Measurements from ENCODE around the gene HTT-AS.
A peak's percentile ranks its signal among the peaks of the same experiment; 100 is the strongest.

Gene HTT-AS

DNA sequence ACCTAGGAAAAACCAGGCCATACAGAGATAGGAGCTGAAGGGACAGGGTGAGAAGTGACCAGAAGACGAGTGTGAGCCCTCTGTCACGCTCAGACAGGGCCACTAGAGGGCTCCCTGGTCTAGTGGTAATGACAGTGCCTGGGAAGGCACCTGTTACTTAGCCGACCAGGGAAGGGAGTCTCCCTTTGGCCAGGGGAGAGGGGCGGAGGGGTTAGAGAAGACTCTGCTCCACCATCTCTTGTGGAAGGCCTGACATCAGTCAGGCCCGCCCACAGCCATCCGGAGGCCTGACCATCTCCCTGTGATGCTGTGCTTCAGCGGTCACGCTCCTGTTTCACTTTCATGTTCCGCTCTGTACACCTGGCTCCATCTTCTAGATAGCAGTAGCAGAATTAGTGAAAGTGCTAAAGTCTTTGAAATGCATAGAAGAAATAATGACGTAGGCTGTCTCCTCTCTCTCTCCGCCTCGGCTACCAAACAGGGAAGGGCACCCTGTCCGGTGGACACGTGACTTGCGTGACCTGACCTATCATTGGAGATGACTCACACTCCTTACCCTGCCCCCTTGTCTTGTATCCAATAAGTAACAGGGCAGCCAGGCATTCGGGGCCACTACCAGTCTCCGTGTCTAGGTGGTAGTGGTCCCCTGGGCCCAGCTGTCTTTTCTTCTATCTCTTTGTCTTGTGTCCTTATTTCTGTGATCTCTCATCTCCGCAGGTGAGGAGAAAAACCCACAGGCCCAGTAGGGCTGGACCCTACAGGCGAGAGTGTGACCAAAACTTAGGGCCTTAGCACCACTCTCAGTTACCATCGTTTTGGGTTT is 26.7 kb downstream of the HTT-AS start:
- peak; percentile 79 to 88 for DNase-seq

DNA sequence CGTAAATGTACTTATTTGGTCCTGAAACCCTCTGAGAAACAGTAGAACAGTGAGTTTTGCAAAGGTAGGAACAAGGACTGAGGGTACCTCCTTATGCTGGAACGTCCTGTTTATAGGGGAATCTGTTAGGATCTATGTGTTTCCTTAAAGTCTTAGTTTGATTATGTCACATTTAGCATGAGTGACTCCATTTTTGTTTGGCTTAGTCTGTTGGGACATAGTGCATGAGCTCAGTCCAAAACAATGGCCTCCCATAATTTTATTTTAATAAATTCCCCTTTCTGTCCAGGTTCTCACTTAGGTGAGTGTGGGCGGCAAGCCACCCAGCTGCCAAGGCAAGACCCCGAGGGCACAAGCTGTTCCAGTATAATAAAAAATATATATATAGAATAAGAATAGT is 27.7 kb downstream of the HTT-AS start:
- DNase-seq: no peak

DNA sequence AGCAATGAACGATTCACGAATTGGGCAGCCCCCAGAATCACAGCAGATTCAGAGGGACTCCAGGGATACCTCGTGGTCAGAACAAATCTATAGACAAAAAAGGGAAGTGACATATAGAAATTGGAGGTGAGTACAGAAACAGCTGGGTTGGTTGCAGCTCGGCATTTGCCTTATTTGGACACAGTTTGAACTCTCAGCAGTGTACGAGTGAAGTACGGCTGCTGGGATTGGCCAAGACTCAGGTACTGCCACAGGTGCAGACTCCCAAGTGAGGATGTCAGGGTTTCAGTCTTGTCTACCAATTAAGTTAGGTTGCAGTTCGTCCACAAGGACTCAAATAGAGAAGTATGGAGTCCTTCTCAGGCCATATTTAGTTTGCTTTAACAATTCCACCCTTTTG is 28.2 kb downstream of the HTT-AS start:
- DNase-seq: no peak

DNA sequence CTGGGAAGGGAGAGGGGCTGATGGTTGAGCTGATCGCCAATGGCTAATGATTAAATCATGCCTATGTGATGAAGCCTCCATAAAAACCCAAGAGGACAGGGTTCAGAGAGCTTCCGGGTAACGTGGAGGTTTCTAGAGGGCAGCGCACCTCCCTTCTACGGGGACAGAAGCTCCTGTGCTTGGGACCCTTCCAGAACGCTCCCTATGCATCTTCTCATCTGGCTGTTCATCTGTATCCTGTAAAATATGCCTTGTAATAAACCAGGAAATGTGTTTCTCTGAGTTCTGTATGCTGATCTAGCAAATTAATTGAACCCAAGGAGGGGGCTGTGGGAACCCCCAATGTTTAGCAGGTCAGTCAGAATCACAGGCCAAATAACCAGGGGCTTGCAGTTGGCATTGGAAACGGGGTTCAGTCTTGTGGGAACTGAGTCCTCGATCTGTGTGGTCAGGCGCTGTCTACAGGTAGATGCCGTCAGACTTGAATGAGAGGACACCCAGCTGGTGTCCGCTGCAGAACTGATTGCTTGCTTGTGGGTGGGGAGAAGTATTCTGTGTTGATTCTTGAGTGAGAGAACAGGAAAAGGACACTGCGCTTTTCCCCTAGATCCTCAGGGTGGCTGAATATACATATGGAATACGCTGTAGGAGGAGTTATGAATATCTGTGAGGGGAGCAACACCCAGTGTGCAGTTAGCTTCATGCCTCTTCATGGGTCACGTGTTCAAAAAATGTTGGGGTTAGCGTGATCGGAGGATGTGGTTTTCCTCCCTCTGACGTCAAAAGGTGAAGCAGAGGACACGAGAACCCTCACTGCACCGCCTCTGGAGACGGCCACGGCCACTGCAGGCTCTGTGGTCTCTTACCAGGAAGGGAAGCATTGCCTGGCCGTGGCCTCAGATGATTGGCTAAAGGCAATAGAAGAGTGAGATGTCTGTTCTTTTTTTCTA is 29.2 kb downstream of the HTT-AS start:
- DNase-seq: peak; percentile 57 to 66

DNA sequence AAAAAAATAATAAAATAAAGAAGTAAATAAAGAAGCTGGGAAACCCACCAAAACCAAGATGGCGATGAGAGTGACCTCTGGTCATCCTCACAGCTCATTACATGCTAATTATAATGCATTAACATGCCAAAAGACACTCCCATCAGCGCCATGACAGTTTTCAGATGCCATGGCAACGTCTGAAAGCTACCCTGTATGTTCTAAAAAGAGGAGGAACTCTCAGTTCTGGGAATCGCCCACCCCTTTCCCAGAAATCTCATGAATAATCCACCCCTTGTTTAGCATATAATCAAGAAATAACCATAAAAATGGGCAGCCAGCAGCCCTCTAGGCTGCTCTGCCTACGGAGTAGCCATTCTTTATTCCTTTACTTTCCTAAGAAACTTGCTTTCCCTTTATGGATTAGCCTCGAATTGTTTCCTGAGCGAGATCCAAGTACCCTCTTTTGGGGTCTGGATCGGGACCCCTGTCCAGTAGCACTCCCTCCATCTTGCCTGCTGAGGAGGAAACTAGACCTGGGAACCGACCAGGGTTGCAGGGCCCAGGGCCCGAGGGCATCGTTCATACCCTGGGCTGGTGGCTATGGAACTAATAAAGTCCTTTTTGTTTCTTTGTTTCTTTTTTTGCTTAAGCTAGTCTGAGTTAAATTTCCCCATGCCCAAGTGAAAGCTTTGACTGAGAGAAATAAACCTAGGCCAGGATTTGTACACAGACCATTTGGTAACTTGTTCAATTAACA is 30.9 kb downstream of the HTT-AS start:
- no peak for DNase-seq

DNA sequence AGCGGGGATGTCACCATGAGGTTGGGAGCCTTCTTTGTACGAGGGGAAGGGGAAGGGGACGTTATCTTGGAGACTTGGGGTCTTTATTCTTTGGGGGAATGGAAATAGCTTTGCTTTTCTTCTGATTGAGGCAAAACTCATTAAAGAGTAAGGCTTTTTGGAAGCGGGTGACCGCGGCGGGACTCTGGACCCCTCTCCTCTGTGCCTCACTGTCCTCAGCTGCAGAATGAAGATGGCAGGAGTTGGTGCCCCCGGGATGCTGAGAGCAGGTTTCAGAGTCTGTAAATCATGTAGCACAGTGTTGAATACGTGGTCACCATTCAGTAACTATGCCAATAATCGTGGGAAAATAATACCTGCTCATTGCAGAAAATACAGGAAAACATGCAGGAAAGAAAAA is 32.1 kb downstream of the HTT-AS start:
- no peak for DNase-seq

DNA sequence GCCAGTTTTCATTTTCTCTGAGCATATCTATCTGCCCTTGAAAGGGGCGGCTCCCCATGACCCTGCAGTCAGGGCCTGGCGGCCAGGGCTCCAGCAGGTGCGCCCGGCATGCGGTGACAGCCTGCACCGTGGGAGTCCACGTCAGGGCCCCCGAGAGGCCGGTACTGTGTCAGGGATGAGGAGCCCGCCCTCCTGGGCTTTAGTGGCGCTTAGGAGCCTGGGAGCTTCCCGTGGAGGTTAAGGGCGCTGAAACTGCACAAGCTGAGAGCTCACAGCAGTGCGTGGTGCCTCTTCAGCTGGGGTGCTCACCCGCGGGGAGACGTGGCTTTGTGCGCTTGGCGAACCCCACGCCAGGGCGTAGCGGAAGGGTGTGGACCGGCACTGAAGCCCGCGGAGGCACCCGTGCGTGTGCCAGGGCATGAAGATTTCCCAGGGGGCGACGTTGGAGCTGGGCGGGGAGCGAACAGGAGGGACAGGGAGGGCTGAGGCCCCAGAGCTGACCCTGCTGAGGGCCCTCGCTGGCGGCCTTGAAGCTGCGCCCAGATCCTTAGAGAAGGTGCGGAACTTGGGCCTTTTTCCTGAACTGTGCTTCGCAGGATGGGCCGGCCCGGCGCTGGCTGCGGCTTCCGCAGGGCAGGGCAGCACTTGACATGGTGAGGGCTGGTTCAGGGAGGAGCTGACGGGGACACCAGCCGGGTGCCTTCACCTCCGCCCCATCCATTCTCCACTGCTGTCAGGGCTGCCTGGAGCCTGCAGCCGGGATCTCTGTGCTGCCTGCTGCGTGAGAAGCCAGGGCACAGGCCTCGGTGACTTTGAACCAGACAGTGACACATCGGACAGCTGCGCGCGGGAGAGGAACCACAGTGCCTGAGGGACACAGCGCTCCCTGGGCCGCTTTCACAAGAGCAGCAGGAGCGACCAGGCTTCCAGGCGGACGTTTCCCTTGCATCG is 32.9 kb downstream of the HTT-AS start:
- DNase-seq: peak; percentile 41 to 47

DNA sequence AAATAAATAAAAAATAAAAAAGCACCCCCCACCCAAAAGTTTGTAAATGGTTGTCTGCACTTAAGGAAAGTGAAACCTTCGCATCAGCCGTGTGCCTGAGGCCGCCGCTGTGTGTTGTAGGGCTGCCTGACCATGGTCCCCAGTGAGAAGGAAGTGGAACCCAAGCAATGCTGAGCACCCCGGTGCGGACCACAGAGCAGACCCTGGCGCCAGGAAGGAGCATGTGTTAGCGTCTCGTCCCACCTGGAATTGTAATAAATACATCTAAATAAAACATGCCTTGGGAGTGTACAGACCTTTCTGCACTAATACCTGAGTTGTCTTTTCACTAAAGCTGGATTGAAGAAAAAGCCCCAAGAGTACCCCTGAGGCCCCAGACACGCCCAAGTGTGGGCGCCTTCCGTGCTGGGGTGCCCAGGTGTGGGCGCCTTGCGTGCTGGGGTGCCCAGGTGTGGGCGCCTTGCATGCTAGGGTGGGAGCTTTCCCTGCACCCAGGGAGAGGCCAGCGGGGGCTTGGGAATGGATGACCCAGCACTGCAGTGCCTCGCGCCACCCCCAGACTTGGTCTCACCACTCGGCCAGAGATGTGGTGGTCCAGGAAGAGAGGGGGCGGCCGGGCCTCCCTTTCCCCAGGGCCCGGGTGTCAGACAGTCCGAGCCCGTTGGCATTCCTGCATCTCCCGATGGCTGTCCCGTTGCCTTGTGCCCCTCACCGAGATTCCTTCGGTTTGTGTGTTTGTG is 33.7 kb downstream of the HTT-AS start:
- DNase-seq: no peak

DNA sequence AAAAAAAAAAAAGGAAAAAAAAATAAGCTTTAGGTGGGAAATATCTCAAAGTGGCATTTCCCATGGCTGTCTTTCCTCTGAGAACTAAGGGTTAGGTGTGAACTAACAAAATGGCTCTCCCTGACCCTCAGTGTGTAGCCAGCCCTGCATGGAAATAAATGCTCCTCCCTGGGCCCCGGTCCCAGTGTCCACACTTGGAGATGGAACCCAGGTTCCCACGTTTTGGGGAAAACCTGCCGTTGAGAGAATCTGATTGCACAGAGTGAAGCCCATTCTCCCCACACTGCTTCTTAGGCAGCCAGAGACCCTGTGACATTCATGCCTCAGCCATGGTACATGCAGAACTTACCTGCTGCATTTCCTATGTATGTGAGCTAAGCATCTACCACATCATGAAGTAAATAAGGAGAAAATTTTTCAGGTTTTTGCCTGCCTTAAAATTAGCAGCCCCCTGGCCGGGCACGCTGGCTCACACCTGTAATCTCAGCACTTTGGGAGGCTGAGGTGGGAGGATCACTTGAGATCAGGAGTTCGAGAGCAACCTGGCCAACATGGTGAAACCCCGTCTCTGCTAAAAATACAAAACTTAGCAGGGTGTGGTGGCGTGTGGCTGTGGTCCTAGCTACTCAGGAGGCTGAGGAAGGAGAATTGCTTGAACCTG is 34.5 kb downstream of the HTT-AS start:
- DNase-seq: no peak

DNA sequence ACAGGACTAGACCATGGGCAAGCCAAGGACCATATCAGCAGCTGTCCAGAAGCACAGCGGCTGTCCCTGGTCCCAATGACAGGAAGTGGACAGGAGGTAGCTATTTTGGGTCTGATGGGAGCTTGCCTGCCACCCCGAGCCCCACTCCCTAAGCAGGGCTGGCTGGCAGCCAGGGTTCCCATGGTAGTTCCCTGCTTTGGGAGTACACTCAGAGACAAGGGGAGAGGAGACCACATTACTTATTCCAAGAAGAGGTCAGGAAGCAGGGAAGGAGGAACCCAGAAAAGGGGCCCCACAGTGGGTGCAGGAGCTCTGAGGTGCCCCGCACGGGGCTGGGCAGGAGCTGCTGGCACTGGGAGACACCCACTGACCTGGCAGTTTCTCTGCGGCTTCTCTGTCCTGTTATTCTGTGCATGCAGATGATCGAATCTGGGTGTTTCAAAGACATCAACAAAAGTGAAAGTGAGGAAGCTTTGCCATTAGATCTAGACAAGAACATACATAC is 36.3 kb downstream of the HTT-AS start:
- peak in 1 of 2 experiments; percentile 25 for DNase-seq

DNA sequence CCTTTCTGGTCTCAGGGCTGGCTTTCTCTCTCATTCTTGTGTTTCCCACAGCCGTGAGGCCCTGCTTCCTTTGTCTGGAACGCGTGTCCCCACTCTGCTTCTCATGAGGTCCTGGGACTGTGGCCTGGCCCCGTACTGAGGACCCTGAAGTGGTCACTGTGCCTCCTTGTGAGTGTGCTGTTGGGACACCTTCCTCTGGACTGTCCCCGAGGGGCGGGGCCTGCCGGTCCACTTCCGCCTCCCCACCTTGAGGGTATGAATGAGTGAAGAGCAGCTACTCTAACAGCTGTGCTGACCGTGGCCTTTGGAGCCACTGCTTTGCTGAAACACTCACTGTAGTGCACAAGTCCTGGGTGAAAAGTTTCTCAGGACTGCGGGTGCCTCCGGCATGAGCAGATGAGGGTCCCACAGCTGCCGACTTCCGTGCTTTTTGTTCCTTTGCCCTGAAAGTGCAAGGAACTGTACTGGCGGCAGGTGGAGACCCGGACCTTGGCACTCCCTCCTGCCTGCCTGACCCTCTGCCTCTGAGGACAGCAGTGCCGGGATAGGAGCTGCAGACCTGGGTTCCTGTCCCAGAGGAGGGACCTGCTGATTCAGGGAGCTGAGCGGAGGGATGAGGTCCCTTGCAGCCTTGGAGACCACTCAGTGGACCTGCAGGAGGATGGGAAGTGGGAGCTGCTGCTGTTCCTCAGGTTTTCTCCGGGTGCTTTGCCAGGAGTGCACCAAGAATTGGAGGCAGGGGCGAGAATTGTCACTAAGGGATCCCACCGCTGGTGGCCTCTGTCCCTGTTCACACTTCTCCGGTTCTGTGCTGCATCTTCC is 38.0 kb downstream of the HTT-AS start:
- DNase-seq: no peak

DNA sequence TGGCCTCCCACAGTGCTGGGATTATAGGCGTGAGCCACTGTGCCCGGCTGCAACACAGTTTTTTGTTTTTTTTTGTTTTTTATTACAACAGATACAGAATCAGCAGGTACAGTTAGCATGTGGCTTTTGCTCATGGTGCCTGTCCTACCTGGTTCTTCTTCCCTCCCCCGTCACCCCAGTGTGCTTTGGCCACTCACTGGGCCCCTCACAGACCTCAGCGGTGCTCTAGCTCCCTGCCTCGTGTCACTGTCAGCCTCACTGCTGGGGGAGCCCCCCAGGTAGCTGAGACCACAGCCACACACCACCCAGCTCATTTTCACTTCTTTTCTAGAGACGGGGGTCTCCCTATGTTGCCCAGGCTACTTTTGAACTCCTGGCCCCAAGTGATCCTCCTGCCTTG is 38.7 kb downstream of the HTT-AS start:
- DNase-seq: no peak

DNA sequence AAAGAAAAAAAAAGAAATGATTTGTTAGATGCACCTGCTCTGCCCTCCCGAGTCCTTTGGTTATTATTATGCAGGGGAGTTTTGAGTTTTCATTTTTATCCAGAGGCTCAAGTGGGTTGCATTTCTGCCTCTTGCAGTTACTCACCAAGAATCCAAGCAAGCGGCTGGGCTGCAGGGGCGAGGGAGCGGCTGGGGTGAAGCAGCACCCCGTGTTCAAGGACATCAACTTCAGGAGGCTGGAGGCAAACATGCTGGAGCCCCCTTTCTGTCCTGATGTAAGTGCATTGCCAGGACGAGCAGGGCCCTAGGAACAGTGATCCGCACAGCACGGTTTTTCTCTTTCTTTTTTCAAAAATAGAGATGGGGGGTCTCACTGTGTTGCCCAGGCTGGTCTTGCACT is 39.1 kb downstream of the HTT-AS start:
- no peak for DNase-seq

DNA sequence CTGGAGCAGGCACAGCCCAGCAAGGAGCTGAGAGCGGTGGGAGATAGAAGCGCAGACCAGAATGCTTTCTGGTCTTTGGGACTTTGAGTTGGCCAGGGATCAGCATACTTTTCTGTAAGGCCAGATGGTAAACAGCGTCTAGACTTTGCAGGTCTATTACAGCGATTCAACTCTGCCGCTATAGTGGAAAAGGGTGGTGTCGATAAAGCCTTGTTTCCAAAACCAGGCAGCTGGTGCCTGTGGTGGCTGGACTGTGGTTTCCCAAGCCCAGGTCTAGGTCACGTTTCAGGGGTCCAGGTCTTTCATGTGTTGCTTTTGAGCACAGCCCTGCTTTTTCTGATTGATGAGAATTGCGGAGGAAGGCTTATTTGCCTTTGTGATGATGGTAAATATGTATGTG is 40.1 kb downstream of the HTT-AS start:
- no peak for DNase-seq

DNA sequence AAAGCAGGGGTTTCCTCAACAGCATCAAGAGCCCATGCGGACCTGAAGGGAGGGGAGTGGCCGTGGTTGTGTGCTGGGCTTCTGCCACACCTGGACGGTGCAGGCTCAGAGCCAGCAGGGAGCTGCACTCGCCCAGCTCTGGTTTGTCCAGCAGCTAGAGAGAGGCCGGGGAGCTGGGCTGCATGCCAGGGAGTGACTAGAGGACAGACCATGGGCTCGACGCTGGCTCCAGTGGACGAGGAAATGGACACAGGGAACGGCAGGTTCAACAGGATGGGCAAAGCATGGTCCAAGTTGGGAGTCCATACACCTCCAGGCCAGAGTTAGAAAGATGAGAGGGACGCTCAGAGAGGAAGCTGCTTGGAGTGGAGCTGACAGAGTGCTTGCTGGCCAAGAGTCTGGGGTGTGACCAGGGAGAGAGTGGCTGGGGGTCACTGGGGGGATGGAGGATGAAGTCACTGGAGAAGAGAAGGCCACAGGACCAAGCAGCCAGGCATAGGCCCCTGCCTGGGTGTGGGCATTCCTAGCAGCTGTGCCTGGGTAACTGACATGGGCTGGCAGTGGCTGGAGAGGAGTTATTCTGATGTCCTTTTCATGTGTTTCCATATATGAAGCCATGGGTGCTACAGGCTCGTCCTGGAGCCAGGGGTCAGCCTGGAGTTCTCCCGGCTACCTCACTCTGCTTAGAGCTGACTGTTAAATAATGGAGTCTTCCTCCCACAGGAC is 42.8 kb downstream of the HTT-AS start:
- no peak for DNase-seq

DNA sequence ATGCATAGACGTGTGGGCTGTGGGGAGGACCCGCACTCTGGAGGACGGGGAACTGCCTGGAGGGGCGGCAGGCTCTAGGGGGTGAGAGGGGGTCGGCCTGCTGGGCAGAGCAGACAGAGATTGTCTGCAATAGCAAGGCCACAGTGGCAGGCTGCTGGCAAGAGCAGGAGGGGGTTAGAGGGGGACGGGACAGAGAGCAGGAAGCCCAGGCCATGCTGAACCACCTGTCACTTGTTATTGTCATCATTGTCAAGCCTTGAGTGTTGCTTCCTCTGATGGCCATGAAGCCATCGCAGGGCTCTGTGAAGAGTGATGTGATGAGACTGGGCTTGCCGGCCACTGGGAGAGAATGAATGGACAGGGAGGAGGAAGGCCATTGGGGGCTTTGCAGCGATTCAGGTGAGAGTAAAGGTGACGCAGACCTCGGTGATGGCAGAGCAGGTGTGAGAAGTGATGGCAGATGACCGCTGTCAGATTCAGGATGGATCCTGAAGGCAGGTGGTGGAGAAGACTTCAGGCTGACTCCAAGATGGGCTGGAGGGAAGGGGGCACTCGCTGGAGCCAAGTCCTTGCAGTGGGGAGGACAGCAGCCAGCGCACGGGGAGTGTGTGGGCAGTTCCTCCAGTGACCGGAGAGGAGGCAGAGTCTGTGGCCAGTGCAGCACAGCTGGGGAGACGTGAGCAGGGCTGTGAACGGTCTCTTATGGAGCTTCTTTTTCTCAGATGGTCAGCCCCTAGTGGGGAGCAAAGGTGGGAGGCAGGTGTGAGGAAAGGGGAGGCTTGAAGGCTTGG is 43.6 kb downstream of the HTT-AS start:
- no peak for DNase-seq

DNA sequence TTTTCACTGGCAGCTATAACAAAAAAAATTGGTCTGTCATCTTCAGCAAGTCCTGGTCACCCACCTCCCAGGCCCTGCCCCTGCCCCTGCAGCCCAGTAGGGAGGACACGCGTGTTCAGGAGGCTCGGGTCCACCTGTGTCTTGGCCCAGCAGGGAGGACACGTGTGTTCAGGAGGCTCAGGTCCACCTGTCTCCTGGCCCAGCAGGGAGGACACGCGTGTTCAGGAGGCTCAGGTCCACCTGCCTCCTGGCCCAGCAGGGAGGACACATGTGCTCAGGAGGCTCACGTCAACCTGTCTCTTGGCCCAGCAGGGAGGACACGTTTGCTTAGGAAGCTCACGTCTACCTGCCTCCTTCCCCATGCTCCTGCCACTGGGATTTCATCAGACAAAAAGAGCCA is 44.9 kb downstream of the HTT-AS start:
- DNase-seq: no peak

DNA sequence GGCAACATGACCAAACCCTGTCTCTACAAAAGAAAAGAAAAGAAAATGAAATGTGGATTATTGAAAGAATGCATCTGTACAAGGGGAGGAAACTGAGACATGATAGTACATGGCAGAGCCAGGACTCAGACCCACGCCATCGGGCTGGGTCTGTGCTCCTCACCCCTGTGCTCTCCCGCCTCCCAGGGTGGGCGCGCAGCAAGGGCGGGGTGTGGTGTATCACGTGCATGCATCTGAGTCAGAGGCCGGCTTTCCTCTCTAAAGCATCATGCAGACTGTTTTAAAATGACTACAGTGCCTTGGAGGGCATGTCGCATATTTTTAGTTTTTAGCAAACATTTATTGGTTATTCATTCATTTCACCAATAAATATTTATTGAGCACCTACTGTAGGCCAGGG is 47.8 kb downstream of the HTT-AS start:
- DNase-seq: no peak

Data from activated CD4-positive, alpha-beta T cell treated with anti-CD3 and anti-CD28 coated beads, Interleukin-2, amount 50 U/mL, for 48 hours (primary cell).